OCI-LY7 (cell line): Measurements from ENCODE around the gene HARBI1.

Experiments used
- CTCF ChIP-seq: fragments of 200-600 bp; sonication (generic); conservative IDR thresholded peaks from 2 replicates; pipeline ENCODE4 v1.5.1; 2014; ENCODE audit warnings: mild to moderate bottlenecking, antibody characterized with exemption, low read length, moderate library complexity, mixed read lengths
- EZH2phosphoT487 ChIP-seq: fragments of 200-600 bp; sonication (generic); IDR thresholded peaks from 2 replicates; pipeline ENCODE4 v1.6.1; 2018; ENCODE audit warnings: low read depth, borderline replicate concordance, mild to moderate bottlenecking, mixed run types, antibody characterized with exemption, low read length, moderate library complexity, mixed read lengths

- TF ChIP-seq CTCF, result no peak
- no peak for TF ChIP-seq EZH2phosphoT487
Observed at GRCh38 chr11:46658259-46658658, 41.2 kb upstream of the HARBI1 start.
